ENCODE data around the gene VLDLR. TPM values are rescaled to one million over a fixed set of nuclear protein-coding genes. Genes with fewer than 3 reads are reported as not detected.

The VLDLR gene
- total RNA-seq, 1 experiment from 2014 or later = 4.5 TPM

DNA sequence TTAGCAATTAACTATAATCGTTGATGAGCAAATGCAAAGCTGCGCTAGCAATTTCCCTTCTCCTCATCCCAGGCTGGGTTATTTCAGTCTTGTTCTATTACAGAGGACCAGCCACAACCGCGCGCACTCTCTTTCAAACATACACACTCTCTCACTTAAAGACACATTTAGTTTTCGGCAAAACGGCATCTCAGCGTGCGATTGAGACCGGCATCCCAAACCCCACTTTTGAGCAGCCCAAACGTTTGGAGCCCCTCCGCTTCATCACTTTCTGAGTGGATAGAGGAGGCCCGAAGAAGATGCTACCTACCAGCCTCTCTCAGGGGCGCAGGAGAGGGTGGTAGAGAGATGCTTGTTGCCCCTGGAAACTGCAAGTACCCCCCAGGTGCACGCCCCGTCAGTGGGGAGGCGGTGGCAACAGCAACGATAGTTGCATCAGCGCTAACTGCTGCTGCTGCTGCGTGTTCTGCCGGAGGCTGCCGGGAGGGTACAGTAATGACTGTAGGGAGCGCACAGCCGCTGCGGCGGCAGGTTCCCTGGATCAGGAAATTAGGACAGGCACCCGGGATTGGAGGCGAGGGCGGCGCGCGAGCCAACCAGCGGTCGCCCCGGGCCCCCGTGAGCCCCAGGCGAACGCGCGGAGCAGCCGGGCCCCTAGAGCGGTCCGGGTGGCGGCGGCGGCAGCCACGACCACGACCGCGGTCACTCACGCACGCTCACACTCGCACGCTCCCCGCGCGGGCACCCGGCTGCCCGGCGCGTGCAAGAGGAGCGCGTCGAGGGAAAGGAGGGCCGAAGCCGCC lies 467 bp upstream of the VLDLR start:
- TF ChIP-seq, protein P1, sequence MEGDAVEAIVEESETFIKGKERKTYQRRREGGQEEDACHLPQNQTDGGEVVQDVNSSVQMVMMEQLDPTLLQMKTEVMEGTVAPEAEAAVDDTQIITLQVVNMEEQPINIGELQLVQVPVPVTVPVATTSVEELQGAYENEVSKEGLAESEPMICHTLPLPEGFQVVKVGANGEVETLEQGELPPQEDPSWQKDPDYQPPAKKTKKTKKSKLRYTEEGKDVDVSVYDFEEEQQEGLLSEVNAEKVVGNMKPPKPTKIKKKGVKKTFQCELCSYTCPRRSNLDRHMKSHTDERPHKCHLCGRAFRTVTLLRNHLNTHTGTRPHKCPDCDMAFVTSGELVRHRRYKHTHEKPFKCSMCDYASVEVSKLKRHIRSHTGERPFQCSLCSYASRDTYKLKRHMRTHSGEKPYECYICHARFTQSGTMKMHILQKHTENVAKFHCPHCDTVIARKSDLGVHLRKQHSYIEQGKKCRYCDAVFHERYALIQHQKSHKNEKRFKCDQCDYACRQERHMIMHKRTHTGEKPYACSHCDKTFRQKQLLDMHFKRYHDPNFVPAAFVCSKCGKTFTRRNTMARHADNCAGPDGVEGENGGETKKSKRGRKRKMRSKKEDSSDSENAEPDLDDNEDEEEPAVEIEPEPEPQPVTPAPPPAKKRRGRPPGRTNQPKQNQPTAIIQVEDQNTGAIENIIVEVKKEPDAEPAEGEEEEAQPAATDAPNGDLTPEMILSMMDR (conservative IDR thresholded peaks at IDR 0.05; ENCODE audit: low read depth, low read length) = peak; percentile 26; the same call in 1 of the 2 replicates
- no peak for TF ChIP-seq EZH2 (IDR thresholded peaks at IDR 0.05; ENCODE audit: borderline replicate concordance, low read depth, low read length, poor library complexity, severe bottlenecking)
- intact Hi-C loops (cut with micrococcal nuclease; ENCODE audit: unreplicated experiment) = no loop called here
- H3K9me3 ChIP-seq (ENCODE audit: low read depth, low read length, poor library complexity, severe bottlenecking) = no peaks in the 10 kb centered on the region
- H3K36me3 ChIP-seq (ENCODE audit: insufficient read depth, low read length, poor library complexity, severe bottlenecking) = no peaks in the 10 kb centered on the region
- H3K4me1 ChIP-seq (ENCODE audit: insufficient read depth, low read length, poor library complexity, severe bottlenecking) = no peaks in the 10 kb centered on the region
- BruUV-seq (replicated peaks) = TSS peak; percentile 65
- POLR2A ChIA-PET (ENCODE audit: low non-redundant PET) = no interaction called here
- H3K27me3 ChIP-seq (replicated peaks; ENCODE audit: insufficient read depth, low read depth, low read length, poor library complexity) = peaks cover 42% of the 10 kb centered on the region
- H3K4me3 ChIP-seq (ENCODE audit: low read depth, low read length, poor library complexity, severe bottlenecking) = peak overlapping the region; percentile 64
- H3K27ac ChIP-seq (ENCODE audit: low read depth, low read length, poor library complexity, severe bottlenecking) = no peak overlapping the region
- CTCF ChIA-PET = no interaction called here
- peak; percentile 86 for DNase-seq (ENCODE audit: low spot score)

DNA sequence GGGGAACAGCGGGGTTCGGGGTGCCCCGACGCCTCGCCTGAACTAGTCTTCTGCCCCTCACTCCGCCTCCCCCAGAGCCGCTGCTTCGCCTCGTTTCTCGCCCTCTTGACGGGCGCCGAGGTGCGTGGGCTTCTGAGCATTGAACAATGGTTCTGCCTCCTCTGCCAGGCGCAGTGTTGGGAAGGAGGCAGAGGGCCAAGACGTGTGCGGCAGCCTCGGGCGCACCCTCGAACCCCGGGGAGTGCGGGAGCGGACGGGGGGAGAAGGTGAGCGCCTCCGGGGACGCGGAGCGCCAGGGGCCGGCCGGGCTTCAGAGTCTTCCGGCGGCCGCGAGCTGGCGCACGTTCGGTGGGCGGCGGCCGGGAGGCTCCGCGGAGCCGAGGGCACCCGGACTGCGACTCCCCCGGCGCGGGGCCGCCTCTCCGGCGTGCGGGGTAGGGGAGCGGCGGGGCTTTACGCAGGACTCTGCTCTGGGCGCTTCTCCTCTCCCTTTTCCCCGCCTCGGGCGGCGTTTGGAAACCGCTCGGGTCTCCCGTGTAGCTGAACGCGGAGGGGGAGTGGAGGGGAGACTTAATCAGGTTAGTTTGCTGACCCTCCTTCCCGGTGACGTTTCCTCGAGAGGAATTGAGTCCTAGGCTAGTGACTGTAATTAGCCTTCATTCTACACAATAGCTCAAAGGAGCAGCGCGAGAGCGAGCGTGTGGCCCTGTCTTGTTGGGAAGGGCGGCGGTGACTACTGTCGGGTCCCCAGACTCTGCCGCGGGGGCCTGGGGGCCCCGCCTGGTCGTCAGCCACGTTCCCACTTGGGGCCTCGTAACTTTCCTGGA lies 1.1 kb downstream of the VLDLR start:
- intact Hi-C loops (cut with micrococcal nuclease; ENCODE audit: unreplicated experiment) = no loop called here
- H3K4me1 ChIP-seq (ENCODE audit: insufficient read depth, low read length, poor library complexity, severe bottlenecking) = no peaks in the 10 kb centered on the region

More for the DNA sequence above, 1.1 kb downstream of the VLDLR start:
- ChIA-PET CTCF (no interaction called here), POLR2A (ENCODE audit: low non-redundant PET) (interaction anchor here (0.7 kb wide), 1 partner anchor 19 kb away, joined by 4 read pairs; no protein-coding TSS in a partner anchor)
- Histone ChIP-seq H3K9me3 (ENCODE audit: low read depth, low read length, poor library complexity, severe bottlenecking) (no peaks in the 10 kb centered on the region), H3K36me3 (ENCODE audit: insufficient read depth, low read length, poor library complexity, severe bottlenecking) (no peaks in the 10 kb centered on the region), H3K4me3 (ENCODE audit: low read depth, low read length, poor library complexity, severe bottlenecking) (peak overlapping the region; percentile 64), H3K27ac (ENCODE audit: low read depth, low read length, poor library complexity, severe bottlenecking) (no peak overlapping the region), H3K27me3 (replicated peaks; ENCODE audit: insufficient read depth, low read depth, low read length, poor library complexity) (peaks cover 42% of the 10 kb centered on the region)
- DNase-seq (ENCODE audit: low spot score) = peak; percentile 20
- TF ChIP-seq EZH2 (IDR thresholded peaks at IDR 0.05; ENCODE audit: borderline replicate concordance, low read depth, low read length, poor library complexity, severe bottlenecking) = peak; percentile 74
- TF ChIP-seq, protein P1 (conservative IDR thresholded peaks at IDR 0.05; ENCODE audit: low read depth, low read length) = no peak
- no TSS peak for BruUV-seq (replicated peaks)
